SKM-1 treated with dmso at 0.1 percent for 144 hours (cell line): ENCODE results near the gene OVOL3.
A peak's percentile ranks its signal among the peaks of the same experiment; 100 is the strongest.

Experiments
- DNase-seq: peaks from one replicate; lab custom pipeline; 2025; ENCODE audit not compliant: unreplicated experiment; lab: John Stamatoyannopoulos, UW

The OVOL3 gene

DNA sequence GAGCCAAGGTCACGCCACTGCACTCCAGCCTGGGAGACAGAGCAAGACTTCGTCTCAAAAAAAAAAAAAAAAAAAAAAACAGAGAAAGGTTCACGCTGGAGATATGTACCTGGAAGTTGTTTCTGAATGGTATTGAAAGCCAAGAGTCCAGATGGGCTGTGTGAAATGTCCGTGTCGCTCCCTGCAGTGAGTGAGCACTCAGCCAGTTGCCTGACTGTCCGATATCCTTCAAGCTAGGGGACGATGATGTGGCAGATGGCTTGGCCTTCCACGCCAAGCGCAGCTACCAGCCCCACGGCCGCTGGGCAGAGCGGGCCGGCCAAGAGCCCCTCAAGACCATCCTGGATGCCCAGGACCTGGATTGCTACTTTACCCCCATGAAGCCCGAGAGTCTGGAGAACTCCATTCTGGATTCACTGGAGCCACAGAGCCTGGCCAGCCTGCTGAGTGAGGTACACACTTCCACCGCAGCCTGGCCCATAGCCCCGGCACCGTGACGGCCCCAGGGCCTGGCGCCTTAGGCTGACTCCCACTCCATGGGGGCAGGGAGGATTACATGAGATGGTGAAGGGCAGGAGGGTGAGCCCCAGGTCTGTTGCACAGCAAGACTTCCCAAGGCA lies 11.7 kb upstream of the OVOL3 start:
- DNase-seq = no peak

DNA sequence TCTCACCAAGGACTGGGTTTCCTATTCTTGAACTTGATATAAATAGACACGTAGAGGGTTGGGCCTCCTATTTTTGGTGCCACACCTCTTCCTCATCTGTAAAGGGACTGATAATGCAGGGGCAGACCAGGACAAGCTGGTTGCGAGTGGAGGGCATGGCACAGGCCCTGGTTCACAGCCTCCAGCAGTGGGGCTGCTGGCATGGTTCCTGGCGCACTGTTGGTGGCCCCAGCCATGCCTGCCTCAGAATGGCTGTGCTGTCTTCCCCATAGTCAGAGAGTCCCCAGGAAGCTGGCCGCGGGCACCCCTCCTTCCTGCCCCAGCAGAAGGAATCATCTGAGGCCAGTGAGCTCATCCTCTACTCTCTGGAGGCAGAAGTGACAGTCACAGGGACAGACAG lies 10.5 kb upstream of the OVOL3 start:
- no peak for DNase-seq

DNA sequence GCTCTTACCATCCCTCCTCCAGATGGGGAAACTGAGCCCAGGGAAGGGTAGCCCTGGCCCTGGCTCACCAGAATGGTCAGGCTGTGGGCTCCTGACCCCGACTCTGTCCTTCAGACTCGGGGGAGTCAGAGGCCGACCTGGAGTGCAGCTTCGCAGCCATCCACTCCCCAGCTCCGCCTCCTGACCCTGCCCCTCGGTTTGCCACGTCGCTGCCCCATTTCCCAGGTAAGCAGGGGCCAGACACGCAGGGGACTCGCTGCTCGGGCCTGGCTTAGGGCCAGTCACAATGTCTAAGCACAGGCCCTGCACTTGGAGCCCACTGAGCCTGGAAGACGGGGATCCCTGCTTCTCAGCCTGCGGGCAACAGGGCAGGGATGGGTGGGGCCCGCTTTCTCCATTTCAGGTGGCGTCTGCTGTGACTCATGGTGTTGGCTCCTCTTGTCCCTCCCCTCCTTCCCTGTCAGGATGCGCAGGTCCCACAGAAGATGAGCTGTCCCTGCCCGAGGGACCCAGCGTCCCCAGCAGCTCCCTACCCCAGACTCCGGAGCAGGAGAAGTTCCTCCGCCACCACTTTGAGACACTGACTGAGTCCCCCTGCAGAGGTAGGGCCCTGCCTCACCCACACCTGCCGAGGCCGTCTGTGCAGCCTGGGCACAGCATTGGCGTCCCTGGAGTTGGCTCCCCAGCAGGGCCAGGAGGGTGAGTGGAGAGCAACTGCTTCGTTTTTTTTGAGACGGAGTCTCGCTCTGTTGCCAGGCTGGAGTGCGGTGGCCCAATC lies 9.2 kb upstream of the OVOL3 start:
- no peak for DNase-seq

DNA sequence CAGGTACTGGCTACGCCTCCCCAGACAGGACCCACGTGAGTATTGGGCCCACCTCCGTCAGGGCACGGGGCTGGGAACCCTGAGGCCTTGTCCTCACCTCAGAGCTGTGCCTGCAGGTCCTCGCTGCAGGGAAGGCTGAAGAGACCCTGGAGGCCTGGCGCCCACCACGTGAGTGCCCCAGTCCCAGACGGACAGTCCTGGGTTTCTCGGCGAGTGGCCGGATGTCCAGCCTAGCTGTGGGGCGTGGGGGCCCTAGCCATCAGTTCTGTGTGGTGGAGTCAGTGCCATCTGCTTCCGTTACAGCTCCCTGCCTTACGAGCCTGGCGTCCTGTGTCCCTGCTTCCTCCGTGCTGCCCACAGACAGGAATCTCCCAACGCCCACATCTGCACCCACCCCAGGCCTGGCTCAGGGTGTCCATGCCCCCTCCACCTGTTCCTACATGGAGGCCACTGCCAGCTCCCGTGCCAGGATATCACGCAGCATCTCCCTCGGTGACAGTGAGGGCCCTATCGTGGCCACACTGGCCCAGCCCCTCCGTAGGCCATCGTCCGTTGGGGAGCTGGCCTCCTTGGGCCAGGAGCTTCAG lies 7.8 kb upstream of the OVOL3 start:
- no peak for DNase-seq

DNA sequence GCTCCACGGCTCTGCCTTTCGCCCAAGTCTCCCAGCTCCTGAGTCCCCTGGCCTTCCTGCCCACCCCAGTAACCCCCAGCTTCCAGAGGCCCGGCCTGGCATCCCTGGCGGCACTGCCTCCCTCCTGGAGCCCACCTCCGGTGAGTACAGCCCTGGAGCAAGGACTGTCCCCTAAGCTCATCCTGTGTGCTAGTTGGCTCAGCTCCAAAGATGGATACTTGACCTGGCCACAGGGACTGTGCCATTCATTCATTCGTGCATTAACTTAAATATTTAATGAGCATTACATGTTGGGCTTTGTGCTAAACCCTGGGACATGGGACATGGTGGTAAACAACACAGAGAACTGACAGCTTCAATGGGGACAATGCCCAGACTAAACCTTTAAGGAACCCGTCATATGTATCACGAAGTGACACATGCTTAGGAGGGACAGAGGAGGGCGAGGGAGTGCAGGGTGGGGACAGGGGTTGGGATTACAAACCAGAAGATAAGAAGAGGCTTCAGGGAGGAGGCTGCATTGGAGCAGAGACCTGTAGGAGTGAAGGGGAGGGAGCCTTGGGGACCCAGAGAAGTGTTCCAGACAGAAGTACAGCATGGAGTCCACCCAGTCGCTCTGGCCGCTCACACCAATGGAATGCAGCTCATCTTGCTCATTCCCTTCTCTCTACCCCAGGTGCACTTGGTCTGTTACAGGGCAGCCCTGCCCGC lies 6.9 kb upstream of the OVOL3 start:
- DNase-seq = no peak

DNA sequence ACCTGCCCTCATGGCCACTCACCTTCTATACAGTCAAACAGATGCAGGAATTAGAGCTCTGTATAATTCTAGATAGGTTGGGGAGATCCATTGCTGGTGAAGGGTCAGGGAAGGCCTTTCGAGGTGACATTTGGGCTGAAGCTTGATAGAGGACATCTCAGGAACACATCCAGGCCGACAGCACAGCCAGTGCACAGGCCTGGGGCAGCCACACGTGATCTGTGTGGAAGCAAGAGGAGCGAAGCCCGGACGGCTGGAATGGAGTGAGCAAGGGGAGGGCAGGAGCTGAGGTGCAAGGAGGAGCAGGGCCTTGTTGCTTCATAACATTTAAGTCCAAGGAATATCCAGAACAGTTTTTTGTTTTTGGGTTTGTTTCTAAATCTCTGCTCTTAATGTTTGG lies 4.5 kb upstream of the OVOL3 start:
- DNase-seq = no peak

DNA sequence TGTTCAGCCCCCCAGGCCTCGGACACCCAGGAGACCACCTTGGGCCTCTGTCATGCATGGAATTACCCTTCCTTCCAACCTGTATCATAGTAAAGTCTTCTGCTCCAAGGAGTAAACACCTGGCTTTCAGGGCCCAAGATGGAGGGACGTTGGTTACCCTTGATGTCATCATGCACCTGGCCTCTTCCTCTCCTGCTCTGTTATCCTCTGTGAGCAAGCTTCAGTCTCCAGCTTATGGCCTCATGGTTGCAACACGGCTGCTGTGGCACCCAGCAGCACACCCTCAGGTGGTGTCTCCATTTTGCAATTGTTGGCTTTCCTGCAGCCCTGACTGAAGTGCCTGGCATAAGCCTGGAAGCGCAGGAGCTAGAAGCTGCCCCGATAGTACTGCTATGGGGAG lies 4.0 kb upstream of the OVOL3 start:
- DNase-seq = no peak

DNA sequence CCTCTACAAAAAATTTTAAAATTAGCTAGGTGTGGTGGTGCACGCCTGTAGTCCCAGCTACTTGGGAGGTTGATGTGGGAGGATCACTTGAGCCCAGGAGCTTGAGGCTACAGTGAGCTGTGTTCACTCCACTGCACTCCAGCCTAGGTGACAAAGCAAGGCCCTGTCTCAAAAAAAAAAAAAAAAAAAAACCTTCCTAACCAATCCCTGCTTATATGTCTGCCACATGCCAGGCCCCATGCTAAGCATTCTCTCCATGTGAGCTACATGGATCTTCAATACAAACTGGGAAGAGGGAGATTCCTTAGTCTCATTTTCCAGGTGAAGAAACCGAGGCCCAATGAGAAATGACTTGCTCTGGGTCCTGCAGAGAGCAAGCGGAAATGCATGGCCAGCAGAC lies 2.3 kb upstream of the OVOL3 start:
- no peak for DNase-seq

DNA sequence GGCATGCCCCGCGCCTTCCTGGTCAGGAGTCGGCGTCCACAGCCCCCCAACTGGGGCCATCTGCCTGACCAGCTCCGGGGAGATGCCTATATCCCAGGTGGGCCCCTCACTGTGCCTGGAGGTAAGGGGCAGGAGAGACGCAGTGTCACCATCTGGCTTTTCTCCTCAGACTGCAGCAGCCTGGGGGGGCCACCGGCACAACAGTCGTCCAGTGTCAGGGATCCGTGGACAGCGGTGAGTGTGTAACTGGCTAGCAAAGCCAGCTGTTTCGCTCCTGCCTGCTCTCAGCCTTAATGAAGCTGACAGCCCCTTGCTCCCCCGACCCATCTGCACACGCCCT lies 227 bp downstream of the OVOL3 start:
- DNase-seq = no peak

DNA sequence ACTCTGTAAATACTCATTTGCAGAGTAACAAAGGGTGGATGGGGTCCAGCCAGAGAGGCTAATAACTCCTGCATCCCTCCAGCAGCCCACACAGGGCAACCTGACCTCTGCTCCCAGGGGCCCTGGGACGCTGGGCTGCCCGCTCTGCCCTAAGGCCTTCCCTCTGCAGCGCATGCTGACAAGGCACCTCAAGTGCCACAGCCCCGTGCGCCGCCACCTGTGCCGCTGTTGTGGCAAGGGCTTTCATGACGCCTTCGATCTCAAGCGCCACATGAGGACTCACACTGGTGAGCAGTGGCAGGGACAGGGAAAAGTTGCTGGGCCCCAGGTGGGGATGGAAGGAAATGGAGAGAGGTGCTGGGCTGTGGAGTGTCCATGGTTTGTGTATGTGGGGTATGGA lies 1.7 kb downstream of the OVOL3 start:
- DNase-seq = no peak

DNA sequence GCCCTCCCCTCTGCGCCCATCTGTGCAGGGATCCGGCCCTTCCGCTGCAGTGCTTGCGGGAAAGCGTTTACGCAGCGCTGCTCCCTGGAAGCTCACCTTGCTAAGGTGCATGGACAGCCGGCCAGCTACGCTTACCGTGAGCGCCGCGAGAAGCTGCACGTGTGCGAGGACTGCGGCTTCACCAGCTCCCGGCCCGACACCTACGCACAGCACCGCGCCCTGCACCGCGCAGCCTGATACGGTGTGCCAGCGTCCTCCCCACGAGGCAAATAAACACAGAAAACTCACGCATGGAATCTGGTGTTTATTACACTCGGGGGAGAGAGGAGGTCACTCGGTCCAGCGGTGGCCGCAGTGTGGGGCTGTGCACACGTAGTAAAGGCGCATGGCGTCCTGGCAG lies 2.5 kb downstream of the OVOL3 start:
- DNase-seq = no peak

DNA sequence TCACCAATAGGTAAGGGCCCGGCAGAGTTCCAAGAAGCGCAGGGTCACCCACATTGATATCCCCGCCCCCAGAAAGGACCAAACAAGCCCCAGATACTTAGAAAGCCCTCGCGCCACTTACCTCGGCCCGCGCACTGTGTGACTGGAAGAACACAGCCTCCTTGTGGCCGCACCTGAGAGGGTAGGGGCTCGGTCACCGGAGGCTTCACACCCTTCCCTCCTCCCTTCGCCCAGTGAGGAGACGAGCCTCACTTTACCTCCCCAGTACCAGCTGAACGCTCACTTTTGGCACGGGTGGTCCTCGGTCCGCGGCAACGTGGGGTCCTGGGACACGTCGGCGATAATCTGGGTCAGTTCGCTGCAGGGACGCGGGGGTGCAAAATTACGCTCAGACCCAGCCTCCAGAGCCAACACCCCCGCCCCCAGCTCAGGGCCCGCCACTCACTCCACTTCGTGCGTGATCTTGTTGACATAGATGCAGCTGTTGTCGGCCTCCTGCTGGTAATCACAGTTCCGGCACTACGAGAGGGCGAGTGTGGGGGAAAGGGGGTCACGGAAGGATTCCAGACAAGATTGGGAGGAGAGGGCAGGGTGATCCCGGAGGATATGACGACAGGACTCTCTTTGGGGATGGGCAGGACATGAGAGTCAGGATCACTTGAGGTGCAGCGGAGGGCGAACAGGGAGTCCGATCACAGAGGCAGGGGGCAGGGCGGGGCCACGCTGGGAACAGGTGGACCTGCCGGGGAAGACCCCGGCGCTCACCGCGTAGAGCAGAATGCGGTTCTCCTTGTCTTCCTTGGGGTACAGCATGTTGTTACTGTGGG lies 3.2 kb downstream of the OVOL3 start:
- no peak for DNase-seq

DNA sequence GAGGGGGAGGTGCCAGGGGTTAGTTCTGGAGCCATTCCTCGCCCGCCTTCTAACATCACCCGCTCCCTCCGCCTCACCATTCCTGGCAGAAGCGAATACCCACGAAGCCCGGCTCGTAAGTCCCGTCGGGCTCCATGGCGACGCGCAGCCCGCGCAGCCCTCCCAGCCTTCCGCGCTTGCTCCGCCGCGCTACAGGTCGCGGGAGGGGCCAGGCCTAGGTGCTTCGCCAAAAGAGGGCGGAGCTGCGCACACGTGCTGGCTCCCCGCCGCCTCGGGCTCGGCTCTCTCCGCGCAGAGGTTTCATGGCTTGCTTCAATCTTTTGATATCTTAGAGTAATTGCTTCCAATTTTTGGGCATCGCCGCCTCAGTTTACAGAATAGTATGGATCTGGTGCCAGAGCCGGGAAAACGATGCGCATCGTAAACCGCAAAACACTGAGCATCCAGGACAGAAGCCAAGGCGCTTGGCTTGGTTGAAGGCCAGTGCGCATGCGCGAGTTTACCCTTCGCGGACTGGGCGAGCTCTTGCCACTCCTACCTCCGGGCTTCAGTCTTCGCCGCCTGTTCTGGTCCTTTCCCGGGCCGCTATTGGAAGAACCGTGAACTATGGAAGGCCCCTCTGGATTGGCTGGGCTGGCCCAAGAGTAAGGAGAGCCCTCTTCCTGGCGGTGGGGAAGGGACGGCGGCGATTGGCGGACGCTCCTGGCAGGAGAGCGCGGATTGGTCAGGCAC lies 3.9 kb downstream of the OVOL3 start, which contains the start of gene POLR2I:
Gene POLR2I, minus strand, starts transcription at position 155 of the 732 bp plus-strand sequence. Its CDS starts 19 bp downstream, at position 136.
- DNase-seq = peak; percentile 99

DNA sequence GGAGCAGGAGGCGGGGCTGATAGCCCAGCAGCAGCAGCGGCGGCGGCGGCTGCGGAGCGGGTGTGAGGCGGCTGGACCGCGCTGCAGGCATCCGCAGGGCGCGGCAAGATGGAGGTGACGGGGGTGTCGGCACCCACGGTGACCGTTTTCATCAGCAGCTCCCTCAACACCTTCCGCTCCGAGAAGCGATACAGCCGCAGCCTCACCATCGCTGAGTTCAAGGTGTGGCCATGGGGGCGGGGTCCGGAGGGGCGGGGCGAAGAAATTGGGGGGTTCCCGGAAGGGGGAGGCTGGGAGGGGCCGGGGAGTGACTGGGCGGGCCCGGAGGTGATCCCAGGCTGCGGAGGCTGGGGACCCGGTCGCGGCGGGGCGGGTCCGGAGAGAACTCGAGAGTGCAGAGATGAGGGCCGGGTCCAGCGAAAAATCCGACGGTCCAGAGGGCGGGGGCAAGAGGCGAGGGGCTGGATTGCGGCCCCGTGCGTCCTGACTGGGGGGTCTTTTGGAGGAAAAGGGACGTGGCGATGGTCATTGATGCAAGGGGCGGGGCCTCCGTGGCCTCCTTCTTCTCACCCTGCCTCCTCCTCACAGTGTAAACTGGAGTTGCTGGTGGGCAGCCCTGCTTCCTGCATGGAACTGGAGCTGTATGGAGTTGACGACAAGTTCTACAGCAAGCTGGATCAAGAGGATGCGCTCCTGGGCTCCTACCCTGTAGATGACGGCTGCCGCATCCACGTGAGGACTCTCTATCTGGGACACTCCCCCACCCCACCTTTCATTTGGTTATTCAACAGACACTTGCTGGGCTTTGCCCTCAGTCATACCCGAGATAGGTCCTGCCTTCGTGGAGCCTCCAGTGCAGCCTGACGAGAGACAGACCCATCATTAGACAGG lies 4.8 kb downstream of the OVOL3 start, which contains the start of gene TBCB:
Gene TBCB, plus strand, starts transcription at position 16 of the 891 bp plus-strand sequence. Its CDS starts 93 bp downstream, at position 109.
- DNase-seq = peak; percentile 45

DNA sequence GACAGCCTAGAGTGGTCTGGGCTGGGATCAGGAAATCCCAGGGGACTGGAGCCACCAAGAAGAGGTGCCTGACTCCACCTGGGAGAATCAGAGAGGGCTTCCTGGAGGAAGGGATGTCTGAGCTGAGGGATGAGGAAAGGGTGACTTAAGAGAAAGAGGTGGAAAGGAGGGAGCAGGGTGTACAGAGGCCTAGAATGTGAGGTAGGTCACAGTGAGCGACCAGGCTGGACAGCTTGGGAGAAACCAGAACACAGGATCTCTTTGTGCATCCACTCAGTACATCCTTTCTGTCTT lies 5.3 kb downstream of the OVOL3 start:
- no peak for DNase-seq

DNA sequence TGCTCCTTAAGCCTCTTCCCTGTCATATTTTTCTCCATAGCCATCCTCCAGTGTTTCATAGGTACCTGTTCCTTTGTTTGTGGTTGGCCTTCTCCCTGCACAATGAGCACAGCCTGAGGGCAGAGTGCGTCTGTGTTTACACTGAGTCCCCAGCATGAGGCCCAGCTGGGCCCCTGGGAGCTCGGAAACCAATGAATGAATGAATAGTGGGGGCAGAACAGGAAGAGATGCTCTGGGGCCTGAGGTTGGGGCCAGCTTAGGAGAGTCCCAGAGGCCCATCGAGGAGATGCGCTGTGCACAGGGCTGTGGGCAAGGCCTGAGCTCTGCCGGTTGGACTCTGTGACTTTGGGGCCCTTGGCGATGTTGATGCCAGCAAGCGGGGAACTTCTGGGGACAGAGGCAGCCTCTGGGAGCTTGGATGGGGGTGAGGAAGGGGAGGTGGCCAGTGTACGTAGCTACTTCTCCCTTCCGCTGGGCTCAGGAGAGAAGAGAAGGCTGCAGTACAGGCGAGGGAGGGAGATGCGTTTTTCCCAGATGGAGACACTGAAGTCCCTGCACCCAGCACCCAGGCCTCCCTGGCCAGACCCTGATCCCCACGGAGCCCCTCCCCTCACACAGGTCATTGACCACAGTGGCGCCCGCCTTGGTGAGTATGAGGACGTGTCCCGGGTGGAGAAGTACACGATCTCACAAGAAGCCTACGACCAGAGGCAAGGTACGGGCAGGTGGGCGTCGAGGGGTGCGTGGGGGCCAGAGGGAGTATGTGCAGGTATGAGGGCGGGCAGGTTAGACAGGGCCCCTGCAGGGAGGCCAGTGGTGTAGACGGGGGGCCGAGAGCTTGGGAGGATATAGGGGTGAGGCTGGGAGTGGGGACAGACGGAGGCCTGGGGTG lies 9.4 kb downstream of the OVOL3 start:
- no peak for DNase-seq

DNA sequence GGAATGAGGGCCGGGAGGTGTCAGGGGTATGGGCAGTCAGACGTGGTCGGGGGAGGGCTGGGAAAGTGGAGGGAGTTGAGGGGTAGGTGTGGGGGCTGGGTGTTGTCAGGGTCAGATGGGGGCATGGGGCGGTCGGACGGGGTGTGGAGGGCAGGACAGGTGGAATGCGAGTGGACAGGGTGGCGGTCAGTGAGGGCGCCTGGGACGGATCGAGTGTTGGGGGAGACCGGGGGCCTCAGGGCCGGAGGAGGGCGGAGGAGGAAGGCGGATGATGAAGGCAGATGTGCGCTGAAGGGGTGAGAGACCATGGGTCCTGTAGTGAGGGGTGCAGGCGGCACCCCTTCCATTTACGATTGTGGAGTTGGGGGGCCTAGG lies 10.0 kb downstream of the OVOL3 start:
- DNase-seq = no peak

DNA sequence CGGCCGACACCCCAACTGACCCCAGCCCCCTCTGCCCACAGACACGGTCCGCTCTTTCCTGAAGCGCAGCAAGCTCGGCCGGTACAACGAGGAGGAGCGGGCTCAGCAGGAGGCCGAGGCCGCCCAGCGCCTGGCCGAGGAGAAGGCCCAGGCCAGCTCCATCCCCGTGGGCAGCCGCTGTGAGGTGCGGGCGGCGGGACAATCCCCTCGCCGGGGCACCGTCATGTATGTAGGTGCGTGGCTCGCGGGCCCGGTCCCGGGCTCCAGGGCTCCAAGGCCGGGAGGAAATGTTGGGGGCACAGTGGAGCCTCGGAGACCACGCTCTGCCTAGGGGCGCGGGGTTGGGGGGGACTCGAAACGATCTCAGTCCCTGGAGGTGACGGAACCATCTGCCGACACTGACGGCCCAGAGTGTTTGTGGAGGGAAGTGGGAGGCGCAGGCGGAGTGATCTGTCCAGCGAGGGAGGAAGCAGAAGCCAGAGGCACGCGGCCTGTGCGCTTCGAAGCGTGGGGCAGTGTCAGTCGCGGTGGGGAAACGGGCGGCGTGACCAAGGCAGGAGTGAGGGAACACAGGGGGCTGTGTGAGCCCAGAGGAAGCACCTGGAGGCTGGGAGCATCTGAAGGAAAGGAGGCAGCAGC lies 10.7 kb downstream of the OVOL3 start:
- DNase-seq = no peak
